Bone marrow (tissue), 2 donors: ENCODE measurements around the gene CEACAM3.
"Not testable (repeated sequence)": the region's sequence is repeated elsewhere in the genome, so short reads cannot be mapped to it uniquely, and the experiment has no call there.

ENCODE experiments used
- DNase-seq, 2 donors: peaks; one replicate each; lab custom pipeline; 2025; lab: John Stamatoyannopoulos, UW

CEACAM3 gene

DNA sequence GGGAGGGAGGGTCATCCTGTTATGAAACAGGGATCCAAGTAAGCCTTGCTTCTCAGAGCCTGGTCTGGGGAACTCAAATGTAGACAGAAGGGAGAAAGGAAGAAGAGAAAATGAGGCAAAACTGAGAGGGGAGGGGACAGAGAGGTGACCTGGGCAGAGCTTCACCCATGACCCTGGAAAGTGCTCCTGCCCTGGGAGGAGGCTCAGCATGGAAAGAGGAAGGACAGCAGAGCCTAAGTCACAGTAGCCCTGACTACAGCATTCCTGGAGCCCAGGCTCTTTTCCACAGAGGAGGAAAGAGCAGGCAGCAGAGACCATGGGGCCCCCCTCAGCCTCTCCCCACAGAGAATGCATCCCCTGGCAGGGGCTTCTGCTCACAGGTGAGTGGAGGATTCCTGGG is at the start of gene CEACAM3:
TSS of gene CEACAM3 (plus strand) at position 226 of the 400 bp plus-strand sequence. CDS start at position 317, 91 bp downstream.
- DNase-seq, result no peak

DNA sequence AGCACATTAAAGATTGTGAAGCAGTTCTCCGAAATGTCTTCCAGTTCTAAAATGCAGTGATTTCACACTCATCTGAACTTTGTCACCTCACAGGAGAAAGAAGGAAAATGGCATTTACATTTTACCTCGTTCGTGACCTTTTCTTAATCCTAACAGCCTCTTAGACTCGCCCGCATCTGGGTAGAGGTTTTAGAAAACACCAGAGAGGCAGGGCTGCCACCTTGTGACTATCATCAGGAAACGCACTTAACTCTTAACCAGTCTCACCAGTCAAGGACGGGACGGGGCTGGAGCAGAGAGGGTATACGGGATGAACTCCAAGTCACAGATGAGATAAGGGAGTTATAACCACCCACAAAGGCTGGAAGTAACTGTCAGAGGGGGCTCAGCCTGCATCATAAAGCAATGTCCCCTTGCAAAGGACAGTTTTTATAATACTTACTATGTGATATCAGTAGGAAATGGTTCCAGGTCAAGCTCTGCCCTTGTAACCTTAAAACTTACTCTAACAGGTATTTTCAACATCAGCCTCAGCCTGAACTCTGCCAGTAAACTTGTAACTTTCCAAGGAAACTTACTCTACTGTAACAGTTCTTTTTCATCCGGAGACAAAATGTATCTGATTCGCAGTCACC is 49.7 kb upstream of the CEACAM3 start:
- DNase-seq, result peak in 1 of 2 donors; percentile 45

DNA sequence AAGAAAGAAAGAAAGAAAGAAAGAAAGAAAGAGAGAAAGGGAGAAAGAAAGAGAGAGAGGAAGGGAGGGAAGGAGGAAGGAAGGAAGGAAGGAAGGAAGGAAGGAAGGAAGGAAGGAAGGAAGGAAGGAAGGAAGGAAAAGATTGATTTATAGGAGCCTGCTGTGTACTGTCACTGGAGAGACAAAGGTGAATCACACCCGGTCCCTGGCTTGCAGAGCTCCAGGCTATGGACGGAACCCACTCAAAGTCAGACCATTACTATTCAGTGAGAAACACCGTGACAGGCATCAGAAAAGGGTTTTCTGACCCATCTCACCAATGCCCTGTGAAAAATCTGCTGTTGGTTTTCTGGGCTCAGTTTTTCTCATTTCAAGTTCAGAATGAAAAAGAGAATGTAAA is 48.4 kb upstream of the CEACAM3 start:
- no peak for DNase-seq

DNA sequence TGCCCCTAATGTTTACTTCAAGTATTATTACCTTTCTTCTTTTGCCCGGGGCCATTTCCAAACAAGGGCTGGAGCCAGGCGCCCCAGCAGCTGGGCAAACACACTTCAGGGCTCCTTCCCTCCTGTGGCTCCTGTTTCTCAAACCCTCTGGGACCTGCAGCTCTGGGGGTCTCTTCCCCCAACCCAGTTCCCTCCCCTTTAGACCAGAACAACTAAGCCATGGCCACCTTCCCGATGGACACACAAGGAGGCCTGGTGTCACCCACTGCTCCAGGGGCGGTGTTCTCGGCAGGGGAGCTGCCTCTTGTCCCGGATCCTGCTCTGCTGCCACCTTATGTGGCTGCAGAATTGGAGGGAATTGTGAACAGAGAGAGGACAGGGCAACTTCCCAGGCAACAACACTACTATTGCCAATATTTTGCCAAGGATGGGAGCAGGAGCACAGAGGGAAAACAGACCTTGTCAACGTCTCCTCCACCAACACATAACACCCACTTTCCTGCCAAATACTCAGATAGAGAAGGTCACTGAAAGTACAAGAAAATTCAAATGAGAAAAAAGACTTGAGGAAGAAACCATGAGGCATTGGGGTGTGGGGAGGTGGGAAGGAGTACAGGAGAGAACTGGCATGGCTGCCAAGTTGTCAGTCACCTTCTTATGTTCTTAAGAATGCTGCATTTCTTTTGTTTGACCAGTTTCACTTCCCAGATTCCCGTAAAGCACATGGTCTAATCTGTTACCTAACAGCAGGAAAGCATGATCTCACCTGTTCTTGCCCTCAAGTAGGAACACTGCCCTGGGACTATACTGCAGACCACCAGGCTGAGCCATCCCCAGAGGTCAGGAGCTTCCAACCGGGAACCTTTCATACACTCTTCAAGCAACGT is 45.9 kb upstream of the CEACAM3 start:
- not testable (repeated sequence) for DNase-seq

DNA sequence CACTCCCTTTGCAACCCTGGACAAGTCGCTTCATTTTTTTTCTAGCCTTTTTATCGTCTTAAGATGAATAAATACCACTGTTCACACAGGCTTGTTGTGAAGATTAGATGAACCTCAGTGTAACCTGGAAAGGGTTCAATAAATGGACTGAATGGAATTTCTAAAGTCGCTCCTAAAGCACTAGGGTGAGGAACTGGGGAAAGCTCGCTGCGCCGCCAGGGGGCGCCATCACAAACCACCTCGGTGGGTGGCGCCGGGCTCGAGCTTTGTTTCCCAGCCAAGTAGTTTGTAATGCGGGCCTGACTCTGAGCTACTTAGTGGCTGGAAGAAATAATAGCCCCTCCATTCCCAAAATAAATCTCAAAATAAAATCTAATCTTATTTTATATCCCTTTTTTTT is 43.2 kb upstream of the CEACAM3 start:
- peak; percentile 21 to 32 for DNase-seq

DNA sequence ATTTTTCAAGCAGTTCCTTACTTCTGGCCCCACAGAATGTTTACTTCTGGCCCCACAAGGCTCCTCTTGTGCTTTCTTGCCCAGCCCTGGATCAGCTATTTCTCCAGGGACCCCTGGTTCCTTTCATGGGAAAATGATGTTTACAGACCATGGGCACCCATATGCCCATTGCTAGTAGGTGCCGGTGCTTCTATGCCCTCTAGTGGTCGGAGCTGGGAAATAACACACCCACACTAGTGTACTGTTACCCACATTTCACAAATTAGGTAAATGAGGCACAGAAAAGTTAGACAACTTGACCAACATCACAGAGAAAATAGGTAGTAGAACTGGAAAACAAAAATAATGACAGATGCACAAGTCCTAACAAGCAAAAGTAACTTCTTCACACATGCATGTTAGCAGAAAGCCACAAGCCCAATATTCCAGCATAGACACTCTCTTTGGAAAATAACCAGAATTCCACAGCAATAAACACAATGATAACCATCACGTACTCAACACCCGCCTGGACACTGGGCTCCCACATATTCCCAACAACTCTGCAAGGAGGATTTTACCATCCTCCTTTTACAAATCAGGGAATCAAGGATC is 42.4 kb upstream of the CEACAM3 start:
- DNase-seq, result peak; percentile 7 to 34

DNA sequence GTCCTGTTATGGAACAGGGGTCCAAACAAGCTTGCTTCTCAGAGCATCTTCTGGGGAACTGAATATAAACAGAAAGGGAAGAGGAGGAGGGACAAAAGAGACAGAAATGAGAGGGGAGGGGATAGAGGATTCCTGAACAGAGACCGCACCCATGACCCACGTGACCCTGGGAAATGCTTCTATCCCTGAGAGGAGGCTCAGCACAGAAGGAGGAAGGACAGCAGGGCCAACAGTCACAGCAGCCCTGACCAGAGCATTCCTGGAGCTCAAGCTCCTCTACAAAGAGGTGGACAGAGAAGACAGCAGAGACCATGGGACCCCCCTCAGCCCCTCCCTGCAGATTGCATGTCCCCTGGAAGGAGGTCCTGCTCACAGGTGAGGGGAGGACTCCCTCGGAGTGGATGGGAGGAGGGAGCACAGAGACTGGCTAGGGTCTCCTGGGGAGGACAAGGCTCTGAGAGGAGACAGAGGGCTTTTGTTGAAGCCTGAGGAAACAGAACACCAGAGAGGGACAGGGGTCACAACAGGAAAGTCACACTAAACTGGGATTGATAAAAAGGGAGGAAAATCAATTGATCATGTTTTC is 41.0 kb upstream of the CEACAM3 start, which contains the start of gene CEACAM6:
TSS of gene CEACAM6 (plus strand) at position 203 of the 586 bp plus-strand sequence. CDS start at position 312, 109 bp downstream.
- DNase-seq, result no peak

DNA sequence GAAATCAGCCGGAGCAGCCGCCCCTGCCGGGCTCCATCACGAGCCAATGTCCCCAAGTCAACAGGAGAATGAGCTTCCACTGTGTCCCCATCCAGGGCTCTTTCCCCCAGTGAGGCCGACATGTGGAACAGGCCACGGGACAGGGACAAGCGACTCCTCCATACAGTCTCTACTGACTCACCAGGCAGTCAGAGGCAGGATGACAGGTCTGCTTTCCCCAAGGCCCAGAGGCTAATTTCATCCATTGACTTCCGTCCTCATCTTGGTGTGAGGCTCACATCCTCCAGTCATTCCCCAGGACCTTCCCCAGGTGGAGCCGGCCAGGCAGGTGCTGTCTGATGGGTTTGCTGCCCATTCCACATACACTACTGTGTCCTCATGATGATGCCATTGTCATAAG is 37.5 kb upstream of the CEACAM3 start:
- no peak for DNase-seq

DNA sequence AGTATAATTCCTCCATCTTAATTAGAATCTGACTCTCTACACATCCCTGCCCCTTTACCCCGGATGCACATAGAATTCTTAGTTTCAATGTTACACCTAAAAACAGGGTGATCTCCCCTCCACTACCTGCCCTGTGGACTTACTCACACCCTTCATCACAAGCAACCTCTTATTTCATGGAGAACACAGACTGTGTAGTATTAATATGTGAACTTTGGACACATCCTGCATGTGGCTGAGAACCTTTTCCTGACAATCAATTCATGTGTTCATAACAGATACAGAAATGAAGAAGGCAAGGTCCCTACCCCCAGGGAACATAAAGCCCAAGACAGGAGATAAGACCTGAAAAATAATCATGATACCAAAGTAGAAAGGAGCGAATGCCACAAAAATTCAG is 29.3 kb upstream of the CEACAM3 start:
- no peak for DNase-seq

DNA sequence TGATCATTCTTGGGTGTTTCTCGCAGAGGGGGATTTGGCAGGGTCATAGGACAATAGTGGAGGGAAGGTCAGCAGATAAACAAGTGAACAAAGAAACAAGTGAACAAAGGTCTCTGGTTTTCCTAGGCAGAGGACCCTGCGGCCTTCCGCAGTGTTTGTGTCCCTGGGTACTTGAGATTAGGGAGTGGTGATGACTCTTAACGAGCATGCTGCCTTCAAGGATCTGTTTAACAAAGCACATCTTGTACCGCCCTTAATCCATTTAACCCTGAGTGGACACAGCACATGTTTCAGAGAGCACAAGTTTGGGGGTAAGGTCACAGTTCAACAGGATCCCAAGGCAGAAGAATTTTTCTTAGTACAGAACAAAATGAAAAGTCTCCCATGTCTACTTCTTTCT is 28.3 kb upstream of the CEACAM3 start:
- not testable (repeated sequence) for DNase-seq

DNA sequence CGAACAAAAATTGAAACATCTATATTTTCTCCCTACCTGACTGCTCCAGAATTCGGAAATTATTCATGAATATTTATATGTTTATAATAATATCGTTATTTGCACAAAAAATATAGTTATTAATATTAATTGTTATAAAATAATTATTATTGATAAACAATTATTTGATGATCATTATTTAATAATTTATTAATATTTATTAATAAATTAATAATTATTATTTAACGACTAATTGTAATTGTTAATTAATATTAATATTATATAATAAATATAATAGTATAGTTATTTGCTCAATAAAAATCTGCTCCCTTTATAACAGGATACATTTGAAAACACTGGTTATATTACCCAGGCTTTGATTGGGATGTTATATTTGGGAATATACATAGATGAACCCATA is 26.8 kb upstream of the CEACAM3 start:
- DNase-seq, result no peak

DNA sequence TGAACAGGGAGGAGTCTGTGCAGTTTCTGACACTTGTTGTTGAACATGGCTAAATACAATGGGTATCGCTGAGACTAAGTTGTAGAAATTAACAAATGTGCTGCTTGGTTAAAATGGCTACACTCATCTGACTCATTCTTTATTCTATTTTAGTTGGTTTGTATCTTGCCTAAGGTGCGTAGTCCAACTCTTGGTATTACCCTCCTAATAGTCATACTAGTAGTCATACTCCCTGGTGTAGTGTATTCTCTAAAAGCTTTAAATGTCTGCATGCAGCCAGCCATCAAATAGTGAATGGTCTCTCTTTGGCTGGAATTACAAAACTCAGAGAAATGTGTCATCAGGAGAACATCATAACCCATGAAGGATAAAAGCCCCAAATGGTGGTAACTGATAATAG is 25.0 kb upstream of the CEACAM3 start:
- no peak for DNase-seq

DNA sequence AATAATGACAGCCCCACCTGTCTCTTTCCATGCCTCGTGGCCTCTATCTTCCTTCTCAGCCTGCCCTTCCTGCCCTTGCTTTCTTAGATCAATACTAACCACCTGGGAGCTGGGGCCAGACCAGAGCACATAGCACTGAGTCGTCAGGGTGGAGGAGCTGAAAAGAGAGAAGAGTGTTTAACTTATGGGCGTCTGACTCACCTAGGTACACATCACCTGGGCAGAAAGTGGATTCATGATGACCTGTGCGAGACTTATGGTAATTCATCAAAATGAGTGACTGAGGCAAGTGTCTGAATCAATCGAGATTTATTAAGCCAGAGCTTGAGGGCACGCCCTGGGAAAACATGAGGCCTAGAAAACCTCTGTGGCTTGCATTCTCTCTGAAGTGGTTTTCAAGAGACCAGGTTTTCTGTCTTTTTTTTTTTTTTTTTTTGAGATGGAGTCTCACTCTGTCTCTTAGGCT is 21.8 kb upstream of the CEACAM3 start:
- DNase-seq, result no peak

DNA sequence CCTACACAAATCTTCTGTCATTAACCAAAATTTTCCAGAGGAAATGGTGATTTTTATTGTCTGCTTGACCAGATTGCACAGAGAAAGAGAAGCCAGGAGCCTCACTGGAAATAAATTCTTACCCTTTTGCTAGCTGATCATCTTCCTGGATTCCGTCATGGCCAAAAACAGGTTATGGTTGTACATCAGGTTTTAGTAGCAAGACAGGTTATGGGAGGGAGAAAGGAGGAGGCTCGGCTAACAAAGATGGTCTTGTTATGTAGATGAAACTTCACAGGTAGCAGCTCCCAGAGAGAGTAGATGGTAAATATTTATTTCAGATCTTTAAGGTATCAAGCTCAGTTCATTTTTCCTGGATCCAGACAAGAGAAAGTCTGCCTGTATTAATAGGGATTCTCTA is 19.7 kb upstream of the CEACAM3 start:
- no peak for DNase-seq

DNA sequence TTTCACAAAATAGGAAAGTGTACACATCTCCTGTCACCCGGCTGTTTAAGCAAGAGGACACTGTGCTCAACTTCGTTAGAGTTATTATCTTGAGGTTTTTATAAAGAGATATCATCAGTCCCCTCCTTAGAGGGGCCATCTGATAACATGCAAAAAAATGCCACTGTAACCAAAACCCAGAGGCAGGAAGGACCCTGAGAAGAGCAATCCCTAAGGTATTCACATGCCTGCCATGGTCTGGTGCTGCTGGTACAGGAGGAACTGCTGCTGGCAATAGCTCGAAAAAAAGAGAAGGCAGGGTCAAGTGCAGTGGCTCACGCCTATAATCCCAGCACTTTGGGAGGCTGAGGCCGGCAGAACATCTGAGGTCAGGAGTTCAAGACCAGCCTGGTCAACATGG is 12.8 kb upstream of the CEACAM3 start:
- no peak for DNase-seq

DNA sequence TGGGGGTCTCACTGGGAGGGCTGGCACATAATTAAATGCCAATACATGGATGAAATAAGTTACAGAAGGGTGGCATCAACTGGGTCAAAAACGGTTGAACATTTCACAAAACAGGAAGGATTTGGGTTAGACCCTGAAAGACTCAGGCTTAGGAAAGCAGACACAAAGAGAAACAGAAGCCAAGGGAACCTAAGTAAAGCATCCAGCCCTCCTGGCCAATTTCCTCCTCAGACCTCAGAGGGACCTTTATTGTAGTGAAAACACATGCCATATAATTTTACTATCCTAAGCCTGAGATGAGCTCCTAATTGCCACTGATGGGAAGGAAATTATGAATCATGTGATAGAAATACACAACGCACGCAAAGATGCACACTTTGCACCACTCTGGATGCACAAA is 12.1 kb upstream of the CEACAM3 start:
- no peak for DNase-seq

DNA sequence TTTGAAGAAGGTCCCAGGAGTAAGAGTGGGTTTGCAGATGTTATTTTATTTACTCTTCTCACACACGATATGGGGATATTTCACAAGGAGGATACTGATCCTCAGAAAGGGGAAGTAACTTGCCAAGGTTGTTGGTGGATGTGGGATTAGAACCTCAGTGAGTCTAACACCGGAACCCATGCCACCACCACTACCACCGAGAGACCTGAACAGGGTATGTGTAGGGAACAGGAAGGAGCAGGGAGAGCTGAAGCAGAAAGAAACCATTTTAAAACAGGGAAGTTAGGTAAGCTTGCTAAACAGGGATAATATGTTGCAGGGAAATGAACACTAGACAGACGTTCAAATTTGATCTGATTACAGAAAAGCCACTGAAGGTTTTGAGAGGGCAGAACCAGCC is 11.6 kb upstream of the CEACAM3 start:
- DNase-seq, result peak in 1 of 2 donors; percentile 69

DNA sequence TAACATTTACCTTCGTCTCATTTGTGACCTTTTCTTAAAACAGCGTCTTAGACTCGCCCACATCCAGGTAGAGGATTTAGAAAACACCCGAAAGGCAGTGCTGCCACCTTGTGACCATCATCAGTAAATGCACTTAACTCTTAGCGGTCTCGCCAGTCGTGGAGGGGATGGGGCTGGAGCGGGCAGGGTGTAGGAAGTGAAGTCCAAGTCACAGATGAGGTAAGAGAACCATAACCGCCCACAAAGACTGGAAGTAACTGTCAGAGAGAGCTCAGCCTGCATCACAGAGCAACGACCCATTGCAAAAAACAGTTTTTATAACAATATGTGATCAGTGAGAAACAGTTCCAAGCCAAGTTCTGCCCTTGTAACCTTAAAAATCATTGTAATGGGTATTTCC is 10.7 kb upstream of the CEACAM3 start:
- DNase-seq, result peak; percentile 38 to 89

DNA sequence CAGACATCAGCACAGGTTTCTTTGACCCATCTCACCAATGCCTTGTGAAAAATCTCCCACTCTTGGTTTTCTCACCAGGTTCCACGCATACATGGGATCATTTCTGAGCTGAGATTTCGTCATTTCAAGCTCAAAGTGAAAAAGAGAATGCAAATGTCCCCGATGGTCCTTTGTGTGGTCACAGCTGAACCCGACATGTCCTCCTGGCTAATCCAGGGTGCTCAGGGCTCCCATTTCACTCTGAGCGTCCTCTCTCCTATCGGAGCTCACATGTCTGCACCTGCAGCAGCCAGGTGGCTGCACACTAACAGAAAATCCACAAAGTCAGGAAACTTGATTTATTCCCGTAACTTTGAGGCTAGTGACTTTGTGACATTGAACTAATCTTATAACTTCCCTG is 9.3 kb upstream of the CEACAM3 start:
- DNase-seq, result no peak

DNA sequence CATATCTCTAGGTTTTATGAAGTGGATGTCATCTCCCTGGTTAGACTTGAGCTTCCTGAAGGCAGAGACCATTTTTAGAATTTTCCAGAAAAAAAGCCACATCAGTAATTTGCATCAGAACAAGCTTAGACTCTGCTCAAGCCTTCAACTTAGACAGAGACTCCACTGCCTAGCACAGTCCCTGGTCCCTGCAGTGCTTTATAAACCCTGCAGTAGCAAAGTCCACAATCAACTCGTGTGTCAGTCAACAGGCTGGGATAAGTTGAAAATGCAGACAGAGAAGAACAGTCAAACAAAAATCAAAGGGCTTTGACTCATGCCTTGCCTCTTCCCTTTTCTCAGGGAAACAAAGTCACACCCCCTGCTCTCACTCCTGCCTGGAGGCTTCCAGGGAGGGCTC is 7.9 kb upstream of the CEACAM3 start:
- DNase-seq, result not testable (repeated sequence)

DNA sequence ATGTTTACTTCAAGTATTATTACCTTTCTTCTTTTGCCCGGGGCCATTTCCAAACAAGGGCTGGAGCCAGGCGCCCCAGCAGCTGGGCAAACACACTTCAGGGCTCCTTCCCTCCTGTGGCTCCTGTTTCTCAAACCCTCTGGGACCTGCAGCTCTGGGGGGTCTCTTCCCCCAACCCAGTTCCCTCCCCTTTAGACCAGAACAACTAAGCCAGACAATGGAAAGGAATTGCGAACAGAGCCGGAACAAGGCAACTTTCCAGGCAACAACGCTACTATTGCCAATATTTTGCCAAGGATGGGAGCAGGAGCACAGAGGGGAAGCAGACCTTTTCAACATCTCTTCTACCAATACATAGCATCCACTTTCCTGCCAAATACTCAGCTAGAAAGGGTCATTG is 7.3 kb upstream of the CEACAM3 start:
- DNase-seq, result not testable (repeated sequence)
